Cardiac fibroblast (primary cell): ENCODE measurements around the gene ADCY5.

Experiments
- DNase-seq, 2 donors: peaks; one replicate each; pipeline versions ENCODE4 v3.0.0 to v3.0.0-alpha.2; 2010; ENCODE audit warnings: low read depth in 2 of 2
- H3K4me3 ChIP-seq, 2 donors: replicated peaks in 1 of 2; 1 replicate in 1 of 2; 2 replicates in 1 of 2; pipeline ENCODE4 v1.5.1; 2011; ENCODE audit warnings: low read depth in 2 of 2, low read length in 2 of 2, mild to moderate bottlenecking in 2 of 2, moderate library complexity in 1 of 2
- CTCF ChIP-seq: IDR thresholded peaks from one replicate; pipeline ENCODE4 v1.5.1; 2011; ENCODE audit warnings: low read depth, mild to moderate bottlenecking, low read length, inconsistent platforms

ADCY5 gene

GRCh38 chr3:123342631-123343080, 106.2 kb downstream of the ADCY5 start:
- no peak for DNase-seq
- H3K4me3 ChIP-seq: no peak overlapping the region
- TF ChIP-seq CTCF: no peak

- DNase-seq: no peak
- no peak for TF ChIP-seq CTCF
- no peak overlapping the region for H3K4me3 ChIP-seq
These were observed 106.8 kb downstream of the ADCY5 start for GRCh38 chr3:123341871-123342630.

- DNase-seq: no peak
- TF ChIP-seq CTCF: no peak
- no peak overlapping the region for H3K4me3 ChIP-seq
These were observed 108.6 kb downstream of the ADCY5 start for GRCh38 chr3:123340336-123340735.

- DNase-seq: no peak
- H3K4me3 ChIP-seq: no peak overlapping the region
- no peak for TF ChIP-seq CTCF
These were observed 109.6 kb downstream of the ADCY5 start for GRCh38 chr3:123339302-123339701.

DNA sequence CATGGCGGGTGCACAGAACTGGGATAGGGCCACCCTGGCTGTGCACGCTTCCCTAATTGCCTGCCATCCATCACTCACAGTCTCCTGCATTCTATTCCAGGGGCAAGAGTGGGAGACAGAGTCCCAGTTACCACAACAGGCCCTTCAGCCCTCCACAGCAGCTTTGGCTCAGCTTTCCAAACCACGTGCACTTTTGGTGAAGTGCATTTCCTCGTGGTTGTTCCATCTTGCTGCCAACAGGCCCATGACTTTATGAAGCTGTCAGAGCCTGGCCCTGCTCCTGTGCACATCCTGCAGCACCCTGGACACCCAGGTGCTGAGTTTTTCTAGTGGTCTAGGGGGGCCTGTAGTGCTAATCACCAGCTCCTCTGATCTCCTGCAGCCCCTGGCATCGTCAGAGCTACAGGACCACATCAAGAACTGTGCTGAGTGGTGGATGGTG, 110.2 kb downstream of the ADCY5 start:
- no peak for DNase-seq
- no peak for TF ChIP-seq CTCF
- H3K4me3 ChIP-seq: no peak overlapping the region

DNA sequence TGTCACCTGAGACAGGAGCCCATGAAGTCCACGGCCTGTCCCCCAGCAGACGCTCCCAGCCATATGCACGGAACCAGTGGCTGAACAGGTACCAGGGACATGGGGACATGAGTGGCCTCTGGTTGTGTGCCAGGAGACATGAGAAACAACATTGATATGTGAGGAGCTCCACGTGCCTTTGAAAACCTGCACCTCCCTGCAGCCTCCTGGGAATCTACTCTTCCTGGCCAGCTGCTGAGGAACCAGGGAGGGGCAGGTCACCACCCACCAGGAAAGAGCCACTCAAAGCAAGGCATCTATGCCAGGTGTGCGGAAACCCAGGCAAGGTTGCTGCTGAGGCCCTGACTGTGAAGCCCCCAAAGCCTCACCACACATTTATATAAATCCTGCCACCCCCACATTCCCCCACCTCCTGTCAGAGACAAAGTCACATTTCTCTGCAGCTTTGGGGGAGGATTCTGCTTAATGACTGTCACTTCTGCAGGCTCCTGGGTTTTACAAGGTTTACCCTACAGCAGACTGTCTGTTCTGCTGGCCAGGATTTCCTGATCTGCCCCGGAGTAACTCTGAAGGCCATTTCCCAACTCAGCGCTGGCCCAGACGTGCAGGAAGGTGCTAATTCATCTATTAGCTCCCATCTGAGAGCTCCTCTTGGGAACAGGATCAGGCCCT, 110.8 kb downstream of the ADCY5 start:
- TF ChIP-seq CTCF: no peak

More for the DNA sequence above, 110.8 kb downstream of the ADCY5 start:
- H3K4me3 ChIP-seq: no peak overlapping the region
- no peak for DNase-seq
